RWPE2 (cell line): Measurements from ENCODE around the gene STX16.

Experiments
- ATAC-seq: fragments of 200-7000 bp; cut with Tn5 transposase; 3 replicates; pipeline ENCODE4 v1.9.1; 2021; ENCODE audit warnings: low read depth
- DNase-seq: peaks from one replicate; pipeline ENCODE4 v3.0.0-alpha.2; 2020; ENCODE audit warnings: low spot score
- H3K27ac ChIP-seq: fragments of 450-650 bp; 2 replicates; pipeline ENCODE4 v1.5.1; 2017; ENCODE audit warnings: mild to moderate bottlenecking; ENCODE audit not compliant: poor library complexity, severe bottlenecking
- H3K27me3 ChIP-seq: fragments of 250-450 bp; sonication (Bioruptor Pico); 2 replicates; pipeline ENCODE4 v1.5.1; 2021; ENCODE audit warnings: mild to moderate bottlenecking, moderate library complexity; ENCODE audit not compliant: insufficient read depth, poor library complexity, severe bottlenecking
- H3K36me3 ChIP-seq: fragments of 250-450 bp; sonication (Bioruptor Pico); 2 replicates; pipeline ENCODE4 v1.5.1; 2020; ENCODE audit warnings: low read depth, mild to moderate bottlenecking, moderate library complexity
- H3K4me1 ChIP-seq: fragments of 250-450 bp; sonication (Bioruptor Pico); 2 replicates; pipeline ENCODE4 v1.5.1; 2021; ENCODE audit warnings: mild to moderate bottlenecking, moderate library complexity; ENCODE audit not compliant: insufficient read depth, poor library complexity, severe bottlenecking
- H3K4me3 ChIP-seq: fragments of 250-450 bp; sonication (Bioruptor Pico); 2 replicates; pipeline ENCODE4 v1.5.1; 2021; ENCODE audit warnings: mild to moderate bottlenecking, moderate library complexity; ENCODE audit not compliant: severe bottlenecking
- H3K9me3 ChIP-seq: fragments of 250-450 bp; sonication (Bioruptor Pico); 2 replicates; pipeline ENCODE4 v1.5.1; 2021; ENCODE audit warnings: mild to moderate bottlenecking, moderate library complexity; ENCODE audit not compliant: severe bottlenecking
- TF ChIP-seq, protein P1 (sequence below): fragments of 450-650 bp; IDR thresholded peaks from one replicate; pipeline ENCODE4 v1.5.1; 2017; ENCODE audit warnings: mild to moderate bottlenecking, moderate library complexity; ENCODE audit not compliant: poor library complexity, severe bottlenecking

The STX16 gene

DNA sequence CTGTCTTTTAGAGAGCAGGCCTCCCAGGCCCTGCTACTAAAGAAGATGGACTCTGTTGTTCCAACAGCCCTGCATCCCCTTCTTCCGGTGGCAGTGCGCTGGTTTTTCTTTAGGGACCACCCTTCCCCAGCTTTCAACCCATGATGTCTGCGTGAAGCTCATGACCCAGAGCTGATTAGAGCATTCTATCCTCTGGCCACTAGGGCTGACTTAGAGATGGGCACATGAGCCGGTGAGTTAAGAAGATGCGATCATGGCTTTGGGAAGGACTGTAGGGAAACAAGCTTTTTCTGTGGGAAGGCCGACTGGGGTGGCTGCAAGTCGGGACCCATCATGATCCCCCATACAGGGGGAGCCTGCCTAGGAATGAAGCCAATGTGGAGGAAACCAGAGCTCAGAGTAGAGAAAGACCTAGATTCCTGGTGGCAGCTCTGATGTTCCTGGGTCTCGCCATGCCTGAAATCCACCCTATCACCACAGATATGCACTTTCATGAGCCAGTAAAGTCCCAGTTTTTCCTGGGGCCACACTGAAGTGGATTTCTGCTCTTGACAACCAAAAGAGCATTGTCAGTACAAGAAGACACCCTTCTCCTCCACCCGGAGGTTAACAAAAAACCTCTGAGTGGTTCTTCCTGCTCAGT is 29.1 kb upstream of the STX16 start:
- no peak for ATAC-seq
- Histone ChIP-seq H3K27me3 (no peaks in the 10 kb centered on the region), H3K4me3 (no peak overlapping the region), H3K9me3 (peaks cover 6% of the 10 kb centered on the region), H3K36me3 (no peaks in the 10 kb centered on the region), H3K4me1 (peaks cover 19% of the 10 kb centered on the region), H3K27ac (no peak overlapping the region)
- TF ChIP-seq, protein P1, sequence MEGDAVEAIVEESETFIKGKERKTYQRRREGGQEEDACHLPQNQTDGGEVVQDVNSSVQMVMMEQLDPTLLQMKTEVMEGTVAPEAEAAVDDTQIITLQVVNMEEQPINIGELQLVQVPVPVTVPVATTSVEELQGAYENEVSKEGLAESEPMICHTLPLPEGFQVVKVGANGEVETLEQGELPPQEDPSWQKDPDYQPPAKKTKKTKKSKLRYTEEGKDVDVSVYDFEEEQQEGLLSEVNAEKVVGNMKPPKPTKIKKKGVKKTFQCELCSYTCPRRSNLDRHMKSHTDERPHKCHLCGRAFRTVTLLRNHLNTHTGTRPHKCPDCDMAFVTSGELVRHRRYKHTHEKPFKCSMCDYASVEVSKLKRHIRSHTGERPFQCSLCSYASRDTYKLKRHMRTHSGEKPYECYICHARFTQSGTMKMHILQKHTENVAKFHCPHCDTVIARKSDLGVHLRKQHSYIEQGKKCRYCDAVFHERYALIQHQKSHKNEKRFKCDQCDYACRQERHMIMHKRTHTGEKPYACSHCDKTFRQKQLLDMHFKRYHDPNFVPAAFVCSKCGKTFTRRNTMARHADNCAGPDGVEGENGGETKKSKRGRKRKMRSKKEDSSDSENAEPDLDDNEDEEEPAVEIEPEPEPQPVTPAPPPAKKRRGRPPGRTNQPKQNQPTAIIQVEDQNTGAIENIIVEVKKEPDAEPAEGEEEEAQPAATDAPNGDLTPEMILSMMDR = no peak
- no peak for DNase-seq

DNA sequence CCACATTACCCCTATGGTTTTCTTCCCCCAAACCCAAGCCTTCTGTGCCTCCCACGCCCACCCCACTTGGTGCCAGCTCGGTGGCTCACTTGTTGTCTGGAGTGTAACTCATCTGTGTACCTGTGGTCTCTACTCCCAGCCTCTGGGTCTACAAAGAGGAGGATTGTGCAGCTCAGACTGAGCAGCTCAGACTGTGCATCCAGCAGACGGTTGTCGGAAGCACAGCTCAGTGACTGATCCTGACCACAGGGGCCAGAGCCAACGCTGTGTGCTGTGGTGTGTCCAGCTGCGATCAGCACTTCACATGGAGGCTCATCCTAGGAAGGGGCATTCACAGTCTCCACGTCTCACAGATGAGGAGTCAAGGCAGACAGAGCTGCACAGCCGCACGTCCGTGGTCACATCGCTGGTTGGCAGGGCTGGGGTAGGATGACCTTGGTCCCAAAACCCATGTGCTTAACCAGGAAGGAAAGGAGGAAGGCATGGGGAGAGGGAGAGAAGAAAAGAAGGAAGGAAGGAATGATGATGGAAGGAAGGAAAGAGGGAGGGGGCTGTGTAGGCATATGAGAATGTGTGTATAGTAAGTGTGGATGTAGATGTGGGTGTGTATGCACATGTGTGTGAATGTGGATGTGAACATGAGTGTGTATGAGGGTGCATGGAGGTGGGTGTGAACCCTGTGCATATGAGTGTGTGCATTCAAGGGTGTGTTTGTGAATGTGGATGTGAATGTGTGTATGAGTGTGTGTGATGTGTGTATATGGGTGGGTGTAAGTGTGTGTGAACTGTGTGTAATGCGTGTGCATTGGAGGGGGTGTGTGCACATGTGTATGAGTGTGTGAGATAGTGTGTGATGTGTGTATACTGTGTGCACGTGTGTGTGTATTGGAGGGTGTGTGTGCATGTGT is 28.2 kb upstream of the STX16 start:
- ATAC-seq (no peak), DNase-seq (no peak)
- Histone ChIP-seq H3K4me1 (peaks cover 19% of the 10 kb centered on the region), H3K4me3 (no peak overlapping the region), H3K27me3 (no peaks in the 10 kb centered on the region), H3K36me3 (no peaks in the 10 kb centered on the region), H3K27ac (peak overlapping the region; percentile 81), H3K9me3 (peaks cover 6% of the 10 kb centered on the region)
- TF ChIP-seq, protein P1 = no peak

GRCh38 chr20:58623579-58624473 is 27.3 kb upstream of the STX16 start:
- peaks cover 19% of the 10 kb centered on the region for H3K4me1 ChIP-seq
- H3K27ac ChIP-seq = peak overlapping the region; percentile 81
- H3K4me3 ChIP-seq = no peak overlapping the region
- DNase-seq (peak; percentile 100), ATAC-seq (peak; percentile 99)
- TF ChIP-seq, protein P1 = no peak
- no peaks in the 10 kb centered on the region for H3K36me3 ChIP-seq
- H3K27me3 ChIP-seq = no peaks in the 10 kb centered on the region
- peaks cover 6% of the 10 kb centered on the region for H3K9me3 ChIP-seq

DNA sequence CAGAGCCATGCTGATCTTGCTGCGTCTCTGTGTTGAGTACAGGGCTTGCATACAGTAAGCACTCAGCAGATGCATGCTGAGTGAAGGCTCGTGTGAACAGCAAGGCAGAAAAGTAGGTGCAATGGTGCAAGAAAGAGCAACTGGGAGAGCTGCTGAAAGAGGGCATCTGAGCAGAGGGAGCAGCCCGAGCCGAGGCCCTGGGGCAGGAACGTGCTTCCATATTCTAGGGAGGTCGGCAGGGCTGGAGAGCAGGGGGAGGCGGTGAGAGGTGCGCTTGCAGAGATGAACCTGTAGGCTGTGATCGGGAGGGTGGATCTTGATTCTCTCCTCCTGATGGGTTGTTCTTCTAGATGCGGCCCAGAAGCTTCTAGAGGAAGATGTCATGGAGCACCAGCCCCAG is 26.4 kb upstream of the STX16 start:
- H3K9me3 ChIP-seq = peaks cover 6% of the 10 kb centered on the region
- peak; percentile 79 for DNase-seq
- ATAC-seq = no peak
- no peaks in the 10 kb centered on the region for H3K36me3 ChIP-seq
- H3K27me3 ChIP-seq = no peaks in the 10 kb centered on the region
- H3K27ac ChIP-seq = peak overlapping the region; percentile 81
- H3K4me1 ChIP-seq = peaks cover 25% of the 10 kb centered on the region
- TF ChIP-seq, protein P1 = no peak
- no peak overlapping the region for H3K4me3 ChIP-seq
